KOPT-K1 (cell line): ENCODE results near the gene RASGEF1C.
"Not testable (repeated sequence)": the region's sequence is repeated elsewhere in the genome, so short reads cannot be mapped to it uniquely, and the experiment has no call there.

ENCODE experiments used
- H3K27ac ChIP-seq: fragments of 200-600 bp; sonication (generic); 2 replicates; pipeline ENCODE4 v1.5.1; 2016; ENCODE audit warnings: antibody characterized with exemption, mild to moderate bottlenecking, low read depth, low read length; ENCODE audit not compliant: poor library complexity, severe bottlenecking
- H3K36me3 ChIP-seq: fragments of 200-600 bp; sonication (generic); 2 replicates; pipeline ENCODE4 v1.5.1; 2017; ENCODE audit warnings: antibody characterized with exemption, mild to moderate bottlenecking, low read length, moderate library complexity; ENCODE audit not compliant: insufficient read depth
- H3K9me3 ChIP-seq: fragments of 200-600 bp; sonication (generic); 2 replicates; pipeline ENCODE4 v1.5.1; 2017; ENCODE audit warnings: antibody characterized with exemption, low read length, mild to moderate bottlenecking; ENCODE audit not compliant: insufficient read depth, poor library complexity, severe bottlenecking

The RASGEF1C gene

DNA sequence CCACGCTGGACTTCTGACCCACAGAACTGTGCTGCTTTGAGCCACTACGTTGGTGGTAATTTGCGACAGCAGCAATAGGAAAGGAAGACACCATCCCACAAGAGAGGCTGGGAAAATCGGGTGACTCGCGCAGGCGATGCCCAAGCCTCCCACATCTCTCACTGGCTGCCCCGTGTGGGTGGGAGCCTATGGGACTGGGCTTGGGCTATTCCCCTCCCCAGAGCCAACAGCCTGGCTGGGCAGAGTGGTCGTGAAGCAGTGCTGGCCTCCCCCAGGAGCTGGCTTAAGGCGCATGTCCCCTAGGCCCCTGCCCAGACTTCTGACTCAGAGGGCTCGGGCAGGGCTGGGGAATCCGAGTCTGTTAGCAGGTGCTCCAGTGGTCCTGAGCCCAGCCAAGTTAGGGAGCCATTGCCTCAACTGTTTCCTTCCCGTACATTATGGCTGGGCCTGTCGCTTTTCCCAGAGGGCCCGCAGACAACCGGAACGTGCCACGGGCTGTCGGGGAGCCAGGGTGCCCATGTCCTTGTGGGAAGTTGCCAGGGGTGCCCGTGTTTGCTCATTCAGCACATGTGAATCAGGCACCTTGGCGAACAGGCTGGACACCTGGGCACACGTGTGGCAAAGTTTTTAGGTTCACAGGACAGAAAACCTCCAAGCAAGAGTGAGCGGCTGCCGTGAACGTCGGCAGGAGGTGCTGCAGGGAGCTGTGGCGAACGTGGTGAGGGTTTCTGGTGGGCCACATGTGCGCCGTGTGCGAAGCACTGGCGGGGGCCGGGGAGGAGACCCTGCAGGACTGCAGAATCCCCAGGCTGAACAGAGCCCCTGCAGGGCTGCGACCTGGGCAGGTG, 7.0 kb upstream of the RASGEF1C start:
- H3K27ac ChIP-seq = no peak overlapping the region
- no peaks in the 10 kb centered on the region for H3K9me3 ChIP-seq
- no peaks in the 10 kb centered on the region for H3K36me3 ChIP-seq

DNA sequence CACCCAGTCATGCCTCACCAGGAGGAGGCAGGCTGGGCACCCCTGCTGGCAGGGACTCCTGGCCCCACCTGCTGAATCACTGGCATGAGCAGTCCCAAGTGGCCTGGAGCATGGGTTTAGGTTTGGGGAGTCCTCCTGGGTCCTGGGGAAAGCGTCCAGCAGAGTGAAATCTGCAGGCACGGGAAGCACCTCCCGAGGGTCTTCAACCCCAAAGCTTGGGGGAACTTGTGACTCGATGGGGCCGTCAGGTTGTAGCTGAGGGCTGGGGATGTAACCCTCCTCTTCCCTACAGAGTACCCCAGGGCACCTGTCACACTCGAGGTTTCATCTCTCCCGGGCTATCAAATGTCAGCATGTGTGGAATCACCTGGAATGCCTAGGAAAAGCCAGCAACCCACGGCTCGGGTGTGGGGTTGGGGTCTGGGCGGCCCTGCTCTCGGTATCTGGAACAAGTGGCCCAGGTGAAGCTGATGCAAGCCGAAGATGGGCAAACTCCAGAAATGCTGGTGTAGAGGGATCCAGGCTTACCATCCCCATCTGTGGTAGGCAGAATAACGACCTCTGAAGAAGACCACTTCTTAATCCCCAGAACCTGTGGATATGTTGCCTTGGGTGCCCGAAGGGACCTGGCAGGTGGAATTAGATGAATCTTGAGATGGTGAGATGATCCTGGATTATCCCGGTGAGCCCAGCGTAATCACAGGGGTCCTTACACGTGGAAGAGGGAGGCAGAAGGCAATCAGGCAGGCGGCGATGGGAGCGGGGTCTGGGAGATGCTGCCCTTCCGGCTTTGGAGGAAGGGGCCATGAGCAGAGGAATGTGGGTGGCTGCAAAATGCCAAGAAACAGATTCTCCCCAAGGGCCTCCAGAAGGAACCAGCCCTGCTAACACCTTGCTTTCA, 6.1 kb upstream of the RASGEF1C start:
- Histone ChIP-seq H3K27ac (no peak overlapping the region), H3K36me3 (no peaks in the 10 kb centered on the region), H3K9me3 (no peaks in the 10 kb centered on the region)

DNA sequence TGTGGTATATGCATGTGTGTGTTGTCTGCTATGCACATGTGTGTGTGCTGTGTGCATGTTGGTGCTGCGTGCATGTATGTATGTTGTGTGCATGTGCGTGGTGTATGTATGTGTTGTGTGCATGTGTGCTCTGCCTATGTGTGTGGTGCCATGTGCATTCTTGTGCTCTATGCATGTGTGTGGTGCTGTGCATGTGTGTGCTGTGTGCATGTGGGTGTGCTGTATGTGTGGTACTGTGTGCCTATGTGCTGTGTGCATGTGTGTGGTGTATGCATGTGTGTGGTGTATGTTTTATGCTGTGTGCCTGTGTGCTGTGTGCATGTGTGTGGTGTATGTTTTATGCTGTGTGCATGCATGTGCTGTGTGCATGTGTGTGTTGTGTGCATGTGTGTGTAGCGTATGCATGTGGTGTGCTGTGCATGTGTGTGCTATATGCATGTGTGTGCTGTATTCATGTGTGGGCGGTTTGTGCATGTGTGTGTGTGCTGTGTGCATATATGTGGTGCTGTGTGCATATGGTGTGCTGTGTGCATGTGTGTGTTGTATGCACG, 4.7 kb upstream of the RASGEF1C start:
- no peaks in the 10 kb centered on the region for H3K9me3 ChIP-seq
- no peaks in the 10 kb centered on the region for H3K36me3 ChIP-seq
- no peak overlapping the region for H3K27ac ChIP-seq

DNA sequence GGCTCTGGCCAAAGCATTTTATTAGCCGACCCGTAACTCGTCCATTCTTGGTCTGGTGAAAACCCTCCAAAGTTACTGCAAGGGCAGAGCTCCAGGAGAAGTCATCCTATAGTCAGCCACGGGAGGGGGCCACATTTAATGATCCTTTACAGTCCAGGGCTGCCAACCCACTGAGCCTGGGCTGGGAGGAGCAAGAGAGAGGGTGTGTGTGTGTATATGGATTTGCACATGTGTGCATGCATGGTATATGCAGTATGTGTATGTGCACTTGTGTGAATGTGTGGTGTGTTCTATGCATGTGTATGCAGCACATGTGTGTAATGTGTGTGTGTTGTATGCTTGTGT, 4.2 kb upstream of the RASGEF1C start:
- no peak overlapping the region for H3K27ac ChIP-seq
- H3K36me3 ChIP-seq = no peaks in the 10 kb centered on the region
- no peaks in the 10 kb centered on the region for H3K9me3 ChIP-seq

DNA sequence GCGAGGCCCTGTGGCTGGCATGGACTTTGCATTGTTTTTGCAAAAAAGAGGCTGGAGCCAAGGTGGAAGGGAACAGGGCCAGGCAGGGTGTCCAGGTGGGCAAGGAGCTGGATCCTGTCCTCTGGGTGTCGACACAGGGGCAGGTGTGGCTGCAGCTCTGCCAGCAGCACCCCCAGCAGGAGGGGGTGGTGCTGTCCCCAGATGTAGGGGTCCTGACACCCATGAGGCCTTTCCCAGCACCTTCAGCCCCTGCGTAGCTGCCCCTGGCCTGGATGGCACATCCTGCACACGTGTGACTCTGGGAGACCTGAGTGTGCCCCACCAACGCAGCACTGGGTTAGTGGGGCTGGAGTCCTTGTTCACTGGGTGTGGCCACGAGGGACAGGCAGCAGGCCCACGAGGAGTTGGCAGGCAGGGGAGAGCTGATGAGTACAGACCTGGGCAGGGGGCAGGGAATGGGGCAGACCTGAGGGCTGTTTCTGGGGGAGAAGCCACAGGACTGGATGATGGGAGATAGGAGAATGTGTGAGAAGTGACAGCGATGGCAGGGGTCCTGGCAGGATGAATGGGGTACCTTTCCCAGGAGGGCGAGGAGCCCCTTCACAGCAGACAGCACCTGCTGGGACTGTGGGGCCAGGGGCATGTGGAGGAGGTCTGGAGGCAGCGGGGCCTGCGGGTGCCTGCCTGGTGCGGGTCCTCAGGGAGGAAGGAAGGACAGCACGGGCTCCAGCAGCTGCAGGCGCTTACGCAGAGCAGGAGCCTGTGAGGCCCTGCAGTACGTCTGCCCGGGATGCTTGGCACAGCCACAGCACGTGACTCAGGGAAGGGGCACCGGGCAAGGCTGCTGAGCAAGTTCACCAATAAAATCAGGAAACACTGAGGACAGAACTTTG, 3.6 kb upstream of the RASGEF1C start:
- Histone ChIP-seq H3K27ac (no peak overlapping the region), H3K36me3 (no peaks in the 10 kb centered on the region)

DNA sequence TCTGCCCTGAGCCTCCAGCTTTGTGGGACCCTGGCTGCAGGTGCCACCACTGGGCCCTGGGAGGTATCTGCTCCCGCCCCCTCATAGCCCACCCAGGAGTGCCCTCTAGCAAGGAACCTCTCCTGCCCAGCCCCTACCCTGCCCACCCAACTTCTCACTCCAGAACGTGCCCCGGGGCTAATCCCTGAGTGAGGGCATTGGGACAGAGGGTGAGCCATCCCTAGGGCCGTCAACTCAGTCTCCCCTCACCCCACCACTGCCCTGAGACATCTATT, 2.7 kb upstream of the RASGEF1C start:
- Histone ChIP-seq H3K36me3 (no peaks in the 10 kb centered on the region), H3K9me3 (no peaks in the 10 kb centered on the region), H3K27ac (no peak overlapping the region)

More for the DNA sequence above, 3.6 kb upstream of the RASGEF1C start:
- no peaks in the 10 kb centered on the region for H3K9me3 ChIP-seq

DNA sequence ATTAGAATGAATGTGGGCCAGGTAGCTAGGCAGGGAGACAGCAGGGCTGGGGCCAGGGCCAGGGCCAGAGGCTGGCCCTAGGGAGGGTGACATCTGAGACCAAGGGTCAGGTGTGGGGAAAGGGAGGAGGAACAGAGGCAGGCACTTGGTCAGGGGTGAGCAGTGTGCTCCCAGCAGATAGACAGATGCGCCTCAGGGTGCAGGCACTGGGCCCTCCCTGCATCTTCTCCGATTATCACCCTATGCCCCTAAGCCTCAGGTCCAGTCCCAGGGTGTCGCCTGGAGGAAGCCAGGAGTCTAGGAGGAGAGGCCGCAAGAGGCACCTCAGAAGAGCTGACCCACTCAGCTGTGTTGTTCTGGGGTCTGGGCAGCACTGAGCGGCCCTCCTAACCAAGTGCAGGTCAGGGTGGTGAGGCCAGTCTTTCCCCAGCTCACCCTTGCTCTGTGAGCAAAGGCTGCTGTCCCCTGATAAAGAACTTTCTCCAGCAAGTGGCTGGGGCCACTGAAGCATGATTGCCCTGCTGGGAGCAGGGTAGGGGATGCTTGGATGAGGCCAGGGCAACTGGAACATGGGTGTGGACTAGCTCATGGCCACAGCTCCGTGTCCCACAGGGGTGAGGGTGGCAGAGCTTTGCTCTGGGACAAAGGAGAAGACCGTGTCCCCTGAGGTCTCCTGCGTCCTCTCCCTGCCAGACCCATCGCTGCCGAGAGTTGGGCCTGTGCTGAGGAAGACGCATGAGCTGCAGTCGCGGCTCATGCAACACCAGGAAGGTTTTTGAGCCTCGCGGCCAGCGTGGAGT, 2.1 kb upstream of the RASGEF1C start:
- H3K27ac ChIP-seq = no peak overlapping the region
- no peaks in the 10 kb centered on the region for H3K36me3 ChIP-seq
- no peaks in the 10 kb centered on the region for H3K9me3 ChIP-seq

DNA sequence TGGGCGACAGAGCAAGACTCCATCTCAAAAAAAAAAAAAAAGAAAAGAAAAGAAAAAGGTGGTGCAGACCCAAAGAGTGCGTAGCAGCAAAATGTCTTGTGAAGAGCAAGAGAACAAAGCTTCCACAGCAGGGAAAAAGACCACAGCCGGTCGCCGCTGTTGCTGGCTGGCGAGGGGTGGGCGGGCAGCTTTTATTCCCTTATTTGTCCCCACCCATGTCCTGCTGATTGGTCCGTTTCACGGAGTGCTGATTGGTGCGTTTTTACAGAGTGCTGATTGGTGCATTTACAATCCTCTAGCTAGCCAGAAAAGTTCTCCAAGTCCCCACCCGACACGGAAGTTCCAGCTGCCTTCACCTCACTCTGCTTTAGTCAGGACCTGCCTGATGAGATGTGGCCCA, 1.1 kb upstream of the RASGEF1C start:
- not testable (repeated sequence) for H3K27ac ChIP-seq, H3K9me3 ChIP-seq, H3K36me3 ChIP-seq

DNA sequence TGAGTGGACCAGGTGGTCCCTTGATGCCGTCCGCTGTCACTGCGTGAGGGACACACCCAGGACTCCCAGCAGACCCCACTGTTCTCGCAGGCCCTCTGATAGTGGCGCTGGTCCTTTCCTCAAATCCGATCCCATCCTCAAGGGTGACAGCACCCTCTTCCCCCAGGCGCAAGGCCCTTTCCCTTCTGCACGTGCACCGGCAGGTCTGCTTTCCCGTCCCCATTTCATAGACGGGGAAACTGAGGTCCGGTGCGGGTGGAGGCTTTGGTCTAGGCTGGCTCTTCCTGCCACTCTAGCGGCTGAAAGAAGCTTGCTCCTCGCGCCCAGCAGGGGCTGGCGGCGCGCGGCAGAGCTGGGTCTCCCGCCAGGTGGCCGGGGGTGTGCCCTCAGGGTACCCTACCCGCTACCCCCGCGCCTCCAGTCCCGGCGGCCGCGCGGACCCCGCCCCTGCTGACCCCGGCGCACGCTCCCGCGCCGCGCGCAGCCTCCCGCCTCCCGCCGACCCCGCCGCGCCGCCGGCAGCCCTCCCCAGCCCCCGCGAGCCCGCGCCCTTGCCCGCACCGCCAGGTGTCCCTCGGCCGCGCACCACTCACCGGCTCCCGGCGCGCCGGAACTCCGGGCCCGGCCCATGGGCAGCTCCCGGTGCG, 453 bp downstream of the RASGEF1C start:
- Histone ChIP-seq H3K9me3 (no peaks in the 10 kb centered on the region), H3K36me3 (no peaks in the 10 kb centered on the region), H3K27ac (no peak overlapping the region)

DNA sequence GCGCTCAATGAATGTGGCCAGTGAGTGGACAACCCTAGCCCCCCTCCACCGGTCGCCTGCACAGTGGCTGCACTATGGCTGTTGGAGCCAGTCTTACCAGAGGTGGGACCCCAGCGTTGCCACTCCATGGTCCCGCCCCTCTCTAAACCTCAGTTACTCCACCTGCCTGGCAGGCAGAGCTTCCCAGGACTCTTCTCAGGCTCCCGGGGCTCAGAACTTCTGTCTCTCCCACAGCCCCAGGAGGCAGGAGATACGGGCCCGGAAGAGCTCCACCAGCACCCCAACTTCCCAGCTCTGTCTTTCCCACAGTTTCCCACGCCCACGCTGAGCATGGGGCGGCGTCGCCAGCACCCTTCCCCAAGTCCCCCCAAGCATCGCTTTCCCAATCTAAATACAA, 975 bp downstream of the RASGEF1C start:
- Histone ChIP-seq H3K36me3 (no peaks in the 10 kb centered on the region), H3K9me3 (no peaks in the 10 kb centered on the region), H3K27ac (no peak overlapping the region)

DNA sequence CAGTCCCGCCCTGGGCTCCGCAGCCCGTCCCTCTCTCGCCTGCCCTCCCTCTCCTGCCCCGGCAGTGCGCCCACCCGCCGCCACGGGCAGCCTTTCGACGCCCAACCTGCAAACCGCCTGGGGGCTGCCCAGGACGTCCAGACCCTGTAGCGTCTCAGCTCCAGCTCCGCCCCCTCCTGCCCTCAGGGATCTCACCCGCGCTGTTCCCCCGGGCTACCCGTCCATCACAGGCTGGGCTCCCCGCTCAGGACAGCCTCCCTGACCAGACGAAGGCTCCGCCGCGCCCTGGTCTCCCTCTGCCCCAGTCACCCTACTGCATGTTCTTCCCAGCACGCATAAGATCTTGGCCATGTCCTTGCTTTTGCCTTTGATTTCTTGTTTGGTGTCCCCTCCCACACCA, 1.4 kb downstream of the RASGEF1C start:
- Histone ChIP-seq H3K27ac (no peak overlapping the region), H3K9me3 (no peaks in the 10 kb centered on the region), H3K36me3 (no peaks in the 10 kb centered on the region)

DNA sequence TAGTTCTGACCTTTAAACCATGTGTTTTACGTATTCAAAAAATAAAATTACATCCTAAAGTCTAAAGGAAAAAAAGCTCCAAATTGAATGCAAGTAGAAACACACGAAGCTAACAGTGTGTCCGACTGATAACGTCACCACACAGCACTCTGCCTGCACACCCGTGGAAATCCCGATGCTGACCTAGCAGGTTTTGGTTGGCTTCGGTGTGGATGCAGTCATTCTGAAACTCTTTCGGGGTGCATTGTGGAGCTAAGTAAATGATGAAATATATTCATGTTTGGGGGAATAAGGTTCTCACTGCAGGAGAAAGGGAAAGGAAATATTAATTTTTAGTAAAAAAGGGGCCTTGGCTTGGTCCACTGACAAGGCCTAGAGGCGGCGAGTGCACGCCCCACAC, 2.0 kb downstream of the RASGEF1C start:
- Histone ChIP-seq H3K36me3 (no peaks in the 10 kb centered on the region), H3K9me3 (no peaks in the 10 kb centered on the region), H3K27ac (no peak overlapping the region)

DNA sequence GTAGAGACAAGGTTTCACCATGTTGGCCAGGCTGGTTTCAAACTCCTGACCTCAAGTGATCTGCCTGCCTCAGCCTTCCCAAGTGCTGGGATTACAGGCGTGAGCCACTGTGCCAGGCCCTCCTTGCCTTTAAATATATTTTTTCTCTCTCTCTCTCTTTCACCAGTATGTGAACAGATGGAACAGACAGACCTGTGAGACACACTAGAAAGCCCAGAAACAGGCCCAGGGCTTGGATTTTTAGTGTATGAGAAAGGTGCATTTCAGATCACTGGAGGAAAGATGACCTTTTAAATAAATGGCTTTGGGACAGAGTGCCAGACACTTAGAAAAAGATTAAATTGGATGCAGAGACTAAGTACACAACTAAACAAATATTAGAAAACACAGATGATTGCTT, 3.1 kb downstream of the RASGEF1C start:
- no peaks in the 10 kb centered on the region for H3K9me3 ChIP-seq
- H3K36me3 ChIP-seq = no peaks in the 10 kb centered on the region
- H3K27ac ChIP-seq = no peak overlapping the region

DNA sequence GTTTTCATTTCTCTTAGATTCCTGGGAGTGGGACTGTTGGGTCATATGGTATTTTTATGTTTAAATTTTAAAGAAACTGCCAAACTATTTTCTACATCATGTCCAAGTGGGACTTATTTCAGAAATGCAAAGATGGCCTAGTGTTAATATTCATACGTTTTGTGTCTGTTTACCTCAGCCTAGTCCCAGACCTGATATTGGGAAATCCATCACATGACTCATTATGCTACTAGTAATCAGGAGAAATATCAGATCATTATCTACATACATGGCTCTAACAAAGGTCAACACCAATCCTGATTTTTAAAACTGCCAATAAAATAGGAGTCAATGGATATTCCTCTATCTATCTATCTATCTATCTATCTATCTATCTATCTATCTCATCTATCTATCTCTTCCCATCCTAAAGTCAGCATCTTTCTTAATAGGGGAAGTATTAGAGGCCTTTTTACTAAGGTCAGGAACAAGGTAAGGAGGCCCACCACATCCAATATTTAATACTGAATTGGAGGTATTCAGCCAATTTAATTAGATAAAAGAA, 4.7 kb downstream of the RASGEF1C start:
- H3K36me3 ChIP-seq = no peaks in the 10 kb centered on the region
- H3K9me3 ChIP-seq = no peaks in the 10 kb centered on the region

More for the DNA sequence above, 4.7 kb downstream of the RASGEF1C start:
- no peak overlapping the region for H3K27ac ChIP-seq
